C4-2B (cell line): ENCODE results near the gene ZNF506.
"Not testable (repeated sequence)": the region's sequence is repeated elsewhere in the genome, so short reads cannot be mapped to it uniquely, and the experiment has no call there.

Experiments
- CTCF ChIP-seq: fragments of 450-650 bp; conservative IDR thresholded peaks from 2 replicates; pipeline ENCODE4 v1.5.1; 2017; ENCODE audit warnings: mild to moderate bottlenecking
- ZFX ChIP-seq: fragments of 450-650 bp; IDR thresholded peaks from 2 replicates; pipeline ENCODE4 v1.6.1; 2017

GRCh38 chr19:19781791-19782190, 39.8 kb downstream of the ZNF506 start:
- not testable (repeated sequence) for TF ChIP-seq CTCF, ZFX
